ENCODE results near the gene MAPRE2.

DNA sequence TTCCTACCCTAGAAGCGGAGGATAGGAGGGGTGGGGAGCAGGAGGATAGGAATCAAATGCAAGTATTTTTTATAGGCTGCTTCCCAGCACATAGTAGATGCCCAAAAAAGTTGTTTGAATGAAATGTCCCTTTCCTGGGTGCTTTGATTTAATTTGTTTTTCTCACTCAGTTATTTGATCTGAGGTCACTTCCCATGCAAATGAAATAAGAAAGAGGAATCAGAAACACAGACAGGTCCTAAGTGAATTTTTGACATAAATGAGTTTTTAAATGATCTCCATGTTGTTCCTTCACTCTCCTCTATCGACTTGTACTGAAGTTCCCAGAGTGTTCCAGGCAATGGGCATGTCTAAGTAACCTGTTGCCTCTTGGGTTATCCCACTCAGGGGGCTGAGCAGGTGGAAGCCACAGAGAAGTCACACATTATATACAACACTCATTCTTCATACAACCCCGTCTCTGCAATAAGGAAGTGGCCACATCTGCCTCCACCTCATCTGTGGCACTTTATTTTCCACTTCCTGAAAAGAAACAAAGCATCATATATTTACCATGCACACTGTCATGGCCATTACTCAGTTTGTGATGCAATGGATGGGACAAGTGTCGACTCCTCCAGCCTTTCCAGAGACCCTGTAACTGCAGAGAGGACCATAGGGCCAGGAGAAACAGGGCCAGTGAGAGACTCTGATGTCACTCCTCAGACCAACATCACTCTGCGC lies 117.7 kb downstream of the MAPRE2 start:
- TF ChIP-seq, protein P1, sequence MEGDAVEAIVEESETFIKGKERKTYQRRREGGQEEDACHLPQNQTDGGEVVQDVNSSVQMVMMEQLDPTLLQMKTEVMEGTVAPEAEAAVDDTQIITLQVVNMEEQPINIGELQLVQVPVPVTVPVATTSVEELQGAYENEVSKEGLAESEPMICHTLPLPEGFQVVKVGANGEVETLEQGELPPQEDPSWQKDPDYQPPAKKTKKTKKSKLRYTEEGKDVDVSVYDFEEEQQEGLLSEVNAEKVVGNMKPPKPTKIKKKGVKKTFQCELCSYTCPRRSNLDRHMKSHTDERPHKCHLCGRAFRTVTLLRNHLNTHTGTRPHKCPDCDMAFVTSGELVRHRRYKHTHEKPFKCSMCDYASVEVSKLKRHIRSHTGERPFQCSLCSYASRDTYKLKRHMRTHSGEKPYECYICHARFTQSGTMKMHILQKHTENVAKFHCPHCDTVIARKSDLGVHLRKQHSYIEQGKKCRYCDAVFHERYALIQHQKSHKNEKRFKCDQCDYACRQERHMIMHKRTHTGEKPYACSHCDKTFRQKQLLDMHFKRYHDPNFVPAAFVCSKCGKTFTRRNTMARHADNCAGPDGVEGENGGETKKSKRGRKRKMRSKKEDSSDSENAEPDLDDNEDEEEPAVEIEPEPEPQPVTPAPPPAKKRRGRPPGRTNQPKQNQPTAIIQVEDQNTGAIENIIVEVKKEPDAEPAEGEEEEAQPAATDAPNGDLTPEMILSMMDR (IDR thresholded peaks at IDR 0.05; ENCODE audit: low read length), result no peak
- TF ChIP-seq EZH2 (IDR thresholded peaks at IDR 0.05; ENCODE audit: borderline replicate concordance, low read length), result no peak

Measured in OCI-LY1 (cell line).